ENCODE measurements around the gene SLITRK6. TPM values are rescaled to one million over a fixed set of nuclear protein-coding genes. Genes with fewer than 3 reads are reported as not detected.
A peak's percentile ranks its signal among the peaks of the same experiment; 100 is the strongest.

Gene SLITRK6
- total RNA-seq, 1 experiment from 2014 or later: 1.3 TPM

DNA sequence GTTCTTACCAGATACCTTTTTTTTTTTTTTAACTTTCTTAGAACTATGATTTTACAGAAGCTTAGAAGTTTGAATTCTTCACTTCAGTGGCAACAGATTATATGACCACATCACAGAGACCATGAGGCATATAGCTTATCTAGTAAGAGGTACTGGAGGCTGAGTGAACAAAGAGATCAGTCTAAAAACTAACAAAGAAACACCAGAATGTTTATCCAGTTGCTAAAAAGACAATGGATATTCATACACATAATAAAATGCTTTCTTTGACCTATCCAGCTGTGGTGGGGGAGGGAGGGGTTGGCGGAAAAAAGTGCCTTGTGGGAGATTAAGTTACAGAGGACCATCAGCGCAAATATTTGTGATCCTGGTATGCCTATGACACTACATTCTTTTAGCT, 34.7 kb upstream of the SLITRK6 start:
- BruUV-seq (replicated peaks): no TSS peak
- Histone ChIP-seq H3K27me3 (replicated peaks; ENCODE audit: insufficient read depth, low read depth, low read length, poor library complexity) (no peaks in the 10 kb centered on the region), H3K36me3 (ENCODE audit: insufficient read depth, low read length, poor library complexity, severe bottlenecking) (no peaks in the 10 kb centered on the region), H3K4me3 (ENCODE audit: low read depth, low read length, poor library complexity, severe bottlenecking) (no peak overlapping the region), H3K27ac (ENCODE audit: low read depth, low read length, poor library complexity, severe bottlenecking) (no peak overlapping the region), H3K4me1 (ENCODE audit: insufficient read depth, low read length, poor library complexity, severe bottlenecking) (no peaks in the 10 kb centered on the region), H3K9me3 (ENCODE audit: low read depth, low read length, poor library complexity, severe bottlenecking) (no peaks in the 10 kb centered on the region)
- TF ChIP-seq, protein P1, sequence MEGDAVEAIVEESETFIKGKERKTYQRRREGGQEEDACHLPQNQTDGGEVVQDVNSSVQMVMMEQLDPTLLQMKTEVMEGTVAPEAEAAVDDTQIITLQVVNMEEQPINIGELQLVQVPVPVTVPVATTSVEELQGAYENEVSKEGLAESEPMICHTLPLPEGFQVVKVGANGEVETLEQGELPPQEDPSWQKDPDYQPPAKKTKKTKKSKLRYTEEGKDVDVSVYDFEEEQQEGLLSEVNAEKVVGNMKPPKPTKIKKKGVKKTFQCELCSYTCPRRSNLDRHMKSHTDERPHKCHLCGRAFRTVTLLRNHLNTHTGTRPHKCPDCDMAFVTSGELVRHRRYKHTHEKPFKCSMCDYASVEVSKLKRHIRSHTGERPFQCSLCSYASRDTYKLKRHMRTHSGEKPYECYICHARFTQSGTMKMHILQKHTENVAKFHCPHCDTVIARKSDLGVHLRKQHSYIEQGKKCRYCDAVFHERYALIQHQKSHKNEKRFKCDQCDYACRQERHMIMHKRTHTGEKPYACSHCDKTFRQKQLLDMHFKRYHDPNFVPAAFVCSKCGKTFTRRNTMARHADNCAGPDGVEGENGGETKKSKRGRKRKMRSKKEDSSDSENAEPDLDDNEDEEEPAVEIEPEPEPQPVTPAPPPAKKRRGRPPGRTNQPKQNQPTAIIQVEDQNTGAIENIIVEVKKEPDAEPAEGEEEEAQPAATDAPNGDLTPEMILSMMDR (conservative IDR thresholded peaks at IDR 0.05; ENCODE audit: low read depth, low read length): no peak
- no peak for TF ChIP-seq EZH2 (IDR thresholded peaks at IDR 0.05; ENCODE audit: borderline replicate concordance, low read depth, low read length, poor library complexity, severe bottlenecking)
- intact Hi-C loops (cut with micrococcal nuclease; ENCODE audit: unreplicated experiment): no loop called here
- DNase-seq (ENCODE audit: low spot score): no peak
- ChIA-PET CTCF (interaction anchor here (0.6 kb wide), 1 partner anchor 15 kb away, joined by 4 read pairs; no protein-coding TSS in a partner anchor), POLR2A (ENCODE audit: low non-redundant PET) (no interaction called here)

DNA sequence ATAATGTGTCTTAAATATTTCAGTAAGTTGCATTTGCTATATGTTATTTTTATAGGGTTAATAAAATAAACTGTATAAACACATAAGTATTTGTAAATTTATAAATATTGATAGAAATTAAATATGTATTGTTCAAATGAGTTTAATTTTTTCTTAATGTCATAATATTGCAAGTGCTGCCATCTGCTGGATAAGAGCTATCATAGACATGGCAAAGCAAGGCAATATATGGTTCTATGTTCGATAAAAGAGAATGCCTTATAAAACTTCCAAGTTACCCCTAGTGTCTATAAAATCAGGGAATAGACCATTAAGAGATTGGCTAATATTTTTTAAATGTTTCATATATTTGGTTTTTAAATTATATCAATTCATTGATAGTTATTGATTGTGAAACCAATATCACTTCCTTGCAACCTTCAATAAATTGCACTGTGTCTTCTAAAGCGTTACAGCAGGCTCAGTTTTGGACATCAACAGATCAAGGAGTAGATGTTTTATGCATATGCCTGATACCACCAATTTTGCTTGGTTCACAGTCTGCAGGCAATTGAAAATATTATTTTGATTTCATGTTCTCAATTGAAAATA, 29.0 kb upstream of the SLITRK6 start:
- POLR2A ChIA-PET (ENCODE audit: low non-redundant PET): no interaction called here
- peak; percentile 30 for DNase-seq (ENCODE audit: low spot score)
- intact Hi-C loops (cut with micrococcal nuclease; ENCODE audit: unreplicated experiment): no loop called here

DNA sequence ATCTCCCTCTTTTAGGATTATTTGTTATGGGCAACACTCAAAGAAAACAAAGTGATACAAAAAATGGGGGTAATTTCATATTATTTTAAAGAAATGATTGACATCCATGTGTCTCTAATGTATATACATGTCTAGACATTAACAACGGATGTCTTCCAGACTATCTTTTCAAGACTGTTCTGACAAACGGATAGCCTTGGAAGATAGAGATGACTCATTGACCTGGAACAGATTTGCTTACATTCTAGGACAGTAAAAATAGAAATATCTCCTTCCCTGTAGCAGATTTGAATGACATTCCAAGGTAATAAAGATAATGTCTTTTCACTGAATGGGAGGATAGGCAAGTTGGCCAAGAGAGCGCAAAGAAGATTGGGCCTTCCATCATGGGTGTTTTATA, 26.2 kb upstream of the SLITRK6 start:
- BruUV-seq (replicated peaks): no TSS peak
- DNase-seq (ENCODE audit: low spot score): no peak
- TF ChIP-seq, protein P1 (conservative IDR thresholded peaks at IDR 0.05; ENCODE audit: low read depth, low read length): no peak
- TF ChIP-seq EZH2 (IDR thresholded peaks at IDR 0.05; ENCODE audit: borderline replicate concordance, low read depth, low read length, poor library complexity, severe bottlenecking): no peak
- H3K4me1 ChIP-seq (ENCODE audit: insufficient read depth, low read length, poor library complexity, severe bottlenecking): no peaks in the 10 kb centered on the region
- no peaks in the 10 kb centered on the region for H3K36me3 ChIP-seq (ENCODE audit: insufficient read depth, low read length, poor library complexity, severe bottlenecking)
- CTCF ChIA-PET: no interaction called here
- no peaks in the 10 kb centered on the region for H3K27me3 ChIP-seq (replicated peaks; ENCODE audit: insufficient read depth, low read depth, low read length, poor library complexity)
- POLR2A ChIA-PET (ENCODE audit: low non-redundant PET): no interaction called here
- H3K4me3 ChIP-seq (ENCODE audit: low read depth, low read length, poor library complexity, severe bottlenecking): no peak overlapping the region
- H3K9me3 ChIP-seq (ENCODE audit: low read depth, low read length, poor library complexity, severe bottlenecking): no peaks in the 10 kb centered on the region
- intact Hi-C loops (cut with micrococcal nuclease; ENCODE audit: unreplicated experiment): no loop called here
- H3K27ac ChIP-seq (ENCODE audit: low read depth, low read length, poor library complexity, severe bottlenecking): no peak overlapping the region

More for the DNA sequence above, 29.0 kb upstream of the SLITRK6 start:
- CTCF ChIA-PET: interaction anchor here (0.6 kb wide), 1 partner anchor 226 kb away, joined by 3 read pairs; no protein-coding TSS in a partner anchor
- no peaks in the 10 kb centered on the region for H3K9me3 ChIP-seq (ENCODE audit: low read depth, low read length, poor library complexity, severe bottlenecking)
- H3K36me3 ChIP-seq (ENCODE audit: insufficient read depth, low read length, poor library complexity, severe bottlenecking): no peaks in the 10 kb centered on the region
- TF ChIP-seq, protein P1 (conservative IDR thresholded peaks at IDR 0.05; ENCODE audit: low read depth, low read length): peak; percentile 75
- TF ChIP-seq EZH2 (IDR thresholded peaks at IDR 0.05; ENCODE audit: borderline replicate concordance, low read depth, low read length, poor library complexity, severe bottlenecking): no peak
- BruUV-seq (replicated peaks): no TSS peak
- H3K4me3 ChIP-seq (ENCODE audit: low read depth, low read length, poor library complexity, severe bottlenecking): no peak overlapping the region
- no peak overlapping the region for H3K27ac ChIP-seq (ENCODE audit: low read depth, low read length, poor library complexity, severe bottlenecking)
- H3K27me3 ChIP-seq (replicated peaks; ENCODE audit: insufficient read depth, low read depth, low read length, poor library complexity): no peaks in the 10 kb centered on the region
- H3K4me1 ChIP-seq (ENCODE audit: insufficient read depth, low read length, poor library complexity, severe bottlenecking): no peaks in the 10 kb centered on the region

Data from A673 (cell line).